ENCODE data around the gene GABRG3. TPM values are rescaled to one million over a fixed set of nuclear protein-coding genes. Genes with fewer than 3 reads are reported as not detected.
A peak's percentile ranks its signal among the peaks of the same experiment; 100 is the strongest.

The GABRG3 gene
- total and polyA plus RNA-seq, 9 of the 15 experiments (the other 6 are each of a cell fraction or from before 2014, with no cell fraction given), result 4.0 to 15.1 (median 11.2) TPM

DNA sequence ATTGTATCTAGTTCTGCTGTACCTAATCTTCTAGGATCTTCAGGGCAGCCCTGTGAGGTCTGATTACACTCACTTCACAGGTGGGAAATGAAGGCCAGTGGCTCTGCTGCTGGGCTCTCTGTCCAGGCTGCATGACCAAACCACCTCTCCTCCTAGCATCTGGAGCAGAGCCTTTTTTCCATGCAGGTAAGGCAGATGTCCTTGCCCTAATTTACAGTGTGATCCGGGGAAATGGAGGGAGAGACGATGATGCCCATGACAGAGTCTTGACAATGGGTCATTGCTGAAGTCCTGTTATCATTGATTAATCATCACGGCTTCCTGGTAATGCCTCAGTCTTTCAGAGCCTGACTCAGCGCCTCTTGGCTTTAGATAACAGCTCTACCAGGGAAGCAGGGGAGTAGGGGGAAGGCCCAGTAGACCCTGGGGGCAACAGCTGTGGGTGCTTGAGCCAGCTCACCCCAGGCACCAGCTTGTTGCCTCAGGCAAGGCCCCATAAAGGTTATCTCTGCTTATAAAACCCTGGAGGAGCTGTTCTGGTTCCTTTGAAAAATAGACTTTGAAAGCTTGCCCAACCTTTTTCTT is 153.4 kb downstream of the GABRG3 start (continued):
- TF ChIP-seq, protein P1, sequence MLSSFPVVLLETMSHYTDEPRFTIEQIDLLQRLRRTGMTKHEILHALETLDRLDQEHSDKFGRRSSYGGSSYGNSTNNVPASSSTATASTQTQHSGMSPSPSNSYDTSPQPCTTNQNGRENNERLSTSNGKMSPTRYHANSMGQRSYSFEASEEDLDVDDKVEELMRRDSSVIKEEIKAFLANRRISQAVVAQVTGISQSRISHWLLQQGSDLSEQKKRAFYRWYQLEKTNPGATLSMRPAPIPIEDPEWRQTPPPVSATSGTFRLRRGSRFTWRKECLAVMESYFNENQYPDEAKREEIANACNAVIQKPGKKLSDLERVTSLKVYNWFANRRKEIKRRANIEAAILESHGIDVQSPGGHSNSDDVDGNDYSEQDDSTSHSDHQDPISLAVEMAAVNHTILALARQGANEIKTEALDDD (IDR thresholded peaks at IDR 0.05), result peak; percentile 59; the same call in 1 of the 2 replicates
- TF ChIP-seq, protein P2, sequence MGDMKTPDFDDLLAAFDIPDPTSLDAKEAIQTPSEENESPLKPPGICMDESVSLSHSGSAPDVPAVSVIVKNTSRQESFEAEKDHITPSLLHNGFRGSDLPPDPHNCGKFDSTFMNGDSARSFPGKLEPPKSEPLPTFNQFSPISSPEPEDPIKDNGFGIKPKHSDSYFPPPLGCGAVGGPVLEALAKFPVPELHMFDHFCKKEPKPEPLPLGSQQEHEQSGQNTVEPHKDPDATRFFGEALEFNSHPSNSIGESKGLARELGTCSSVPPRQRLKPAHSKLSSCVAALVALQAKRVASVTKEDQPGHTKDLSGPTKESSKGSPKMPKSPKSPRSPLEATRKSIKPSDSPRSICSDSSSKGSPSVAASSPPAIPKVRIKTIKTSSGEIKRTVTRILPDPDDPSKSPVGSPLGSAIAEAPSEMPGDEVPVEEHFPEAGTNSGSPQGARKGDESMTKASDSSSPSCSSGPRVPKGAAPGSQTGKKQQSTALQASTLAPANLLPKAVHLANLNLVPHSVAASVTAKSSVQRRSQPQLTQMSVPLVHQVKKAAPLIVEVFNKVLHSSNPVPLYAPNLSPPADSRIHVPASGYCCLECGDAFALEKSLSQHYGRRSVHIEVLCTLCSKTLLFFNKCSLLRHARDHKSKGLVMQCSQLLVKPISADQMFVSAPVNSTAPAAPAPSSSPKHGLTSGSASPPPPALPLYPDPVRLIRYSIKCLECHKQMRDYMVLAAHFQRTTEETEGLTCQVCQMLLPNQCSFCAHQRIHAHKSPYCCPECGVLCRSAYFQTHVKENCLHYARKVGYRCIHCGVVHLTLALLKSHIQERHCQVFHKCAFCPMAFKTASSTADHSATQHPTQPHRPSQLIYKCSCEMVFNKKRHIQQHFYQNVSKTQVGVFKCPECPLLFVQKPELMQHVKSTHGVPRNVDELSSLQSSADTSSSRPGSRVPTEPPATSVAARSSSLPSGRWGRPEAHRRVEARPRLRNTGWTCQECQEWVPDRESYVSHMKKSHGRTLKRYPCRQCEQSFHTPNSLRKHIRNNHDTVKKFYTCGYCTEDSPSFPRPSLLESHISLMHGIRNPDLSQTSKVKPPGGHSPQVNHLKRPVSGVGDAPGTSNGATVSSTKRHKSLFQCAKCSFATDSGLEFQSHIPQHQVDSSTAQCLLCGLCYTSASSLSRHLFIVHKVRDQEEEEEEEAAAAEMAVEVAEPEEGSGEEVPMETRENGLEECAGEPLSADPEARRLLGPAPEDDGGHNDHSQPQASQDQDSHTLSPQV (IDR thresholded peaks at IDR 0.05), result peak; percentile 74
- TF ChIP-seq, protein P3, sequence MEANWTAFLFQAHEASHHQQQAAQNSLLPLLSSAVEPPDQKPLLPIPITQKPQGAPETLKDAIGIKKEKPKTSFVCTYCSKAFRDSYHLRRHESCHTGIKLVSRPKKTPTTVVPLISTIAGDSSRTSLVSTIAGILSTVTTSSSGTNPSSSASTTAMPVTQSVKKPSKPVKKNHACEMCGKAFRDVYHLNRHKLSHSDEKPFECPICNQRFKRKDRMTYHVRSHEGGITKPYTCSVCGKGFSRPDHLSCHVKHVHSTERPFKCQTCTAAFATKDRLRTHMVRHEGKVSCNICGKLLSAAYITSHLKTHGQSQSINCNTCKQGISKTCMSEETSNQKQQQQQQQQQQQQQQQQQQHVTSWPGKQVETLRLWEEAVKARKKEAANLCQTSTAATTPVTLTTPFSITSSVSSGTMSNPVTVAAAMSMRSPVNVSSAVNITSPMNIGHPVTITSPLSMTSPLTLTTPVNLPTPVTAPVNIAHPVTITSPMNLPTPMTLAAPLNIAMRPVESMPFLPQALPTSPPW (CRISPR knock-in tag; IDR thresholded peaks at IDR 0.05), result peak; percentile 61
- TF ChIP-seq, protein P4, sequence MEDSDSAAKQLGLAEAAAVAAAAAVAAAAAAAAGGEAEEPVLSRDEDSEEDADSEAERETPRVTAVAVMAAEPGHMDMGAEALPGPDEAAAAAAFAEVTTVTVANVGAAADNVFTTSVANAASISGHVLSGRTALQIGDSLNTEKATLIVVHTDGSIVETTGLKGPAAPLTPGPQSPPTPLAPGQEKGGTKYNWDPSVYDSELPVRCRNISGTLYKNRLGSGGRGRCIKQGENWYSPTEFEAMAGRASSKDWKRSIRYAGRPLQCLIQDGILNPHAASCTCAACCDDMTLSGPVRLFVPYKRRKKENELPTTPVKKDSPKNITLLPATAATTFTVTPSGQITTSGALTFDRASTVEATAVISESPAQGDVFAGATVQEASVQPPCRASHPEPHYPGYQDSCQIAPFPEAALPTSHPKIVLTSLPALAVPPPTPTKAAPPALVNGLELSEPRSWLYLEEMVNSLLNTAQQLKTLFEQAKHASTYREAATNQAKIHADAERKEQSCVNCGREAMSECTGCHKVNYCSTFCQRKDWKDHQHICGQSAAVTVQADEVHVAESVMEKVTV (CRISPR knock-in tag; IDR thresholded peaks at IDR 0.05), result no peak
- TF ChIP-seq MAFK (IDR thresholded peaks at IDR 0.05; ENCODE audit: low read length) (peak; percentile 68; the same call in 1 of the 2 replicates), RCOR1 (IDR thresholded peaks at IDR 0.05; ENCODE audit: borderline replicate concordance in 1 of 2, low read depth in 2 of 2, low read length in 2 of 2) (peak in 1 of 2 experiments; percentile 36; a peak in 1 of 4 replicates), GATA2 (CRISPR knock-in tag; IDR thresholded peaks at IDR 0.05) (no peak; the same call in 1 of the 2 replicates), CREB1 (IDR thresholded peaks at IDR 0.05) (no peak), CREB1 (CRISPR knock-in tag; IDR thresholded peaks at IDR 0.05) (no peak), FOXM1 (IDR thresholded peaks at IDR 0.05; ENCODE audit: low read depth) (no peak), FOXM1 (CRISPR knock-in tag; IDR thresholded peaks at IDR 0.05; ENCODE audit: low read depth) (no peak), NBN (IDR thresholded peaks at IDR 0.05; ENCODE audit: low read depth) (0 out of 2 replicates have a peak, but pooled peaks have one; percentile 32)
- TF ChIP-seq, protein P5, sequence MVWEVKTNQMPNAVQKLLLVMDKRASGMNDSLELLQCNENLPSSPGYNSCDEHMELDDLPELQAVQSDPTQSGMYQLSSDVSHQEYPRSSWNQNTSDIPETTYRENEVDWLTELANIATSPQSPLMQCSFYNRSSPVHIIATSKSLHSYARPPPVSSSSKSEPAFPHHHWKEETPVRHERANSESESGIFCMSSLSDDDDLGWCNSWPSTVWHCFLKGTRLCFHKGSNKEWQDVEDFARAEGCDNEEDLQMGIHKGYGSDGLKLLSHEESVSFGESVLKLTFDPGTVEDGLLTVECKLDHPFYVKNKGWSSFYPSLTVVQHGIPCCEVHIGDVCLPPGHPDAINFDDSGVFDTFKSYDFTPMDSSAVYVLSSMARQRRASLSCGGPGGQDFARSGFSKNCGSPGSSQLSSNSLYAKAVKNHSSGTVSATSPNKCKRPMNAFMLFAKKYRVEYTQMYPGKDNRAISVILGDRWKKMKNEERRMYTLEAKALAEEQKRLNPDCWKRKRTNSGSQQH (CRISPR knock-in tag; IDR thresholded peaks at IDR 0.05), result no peak
- TF ChIP-seq, protein P6, sequence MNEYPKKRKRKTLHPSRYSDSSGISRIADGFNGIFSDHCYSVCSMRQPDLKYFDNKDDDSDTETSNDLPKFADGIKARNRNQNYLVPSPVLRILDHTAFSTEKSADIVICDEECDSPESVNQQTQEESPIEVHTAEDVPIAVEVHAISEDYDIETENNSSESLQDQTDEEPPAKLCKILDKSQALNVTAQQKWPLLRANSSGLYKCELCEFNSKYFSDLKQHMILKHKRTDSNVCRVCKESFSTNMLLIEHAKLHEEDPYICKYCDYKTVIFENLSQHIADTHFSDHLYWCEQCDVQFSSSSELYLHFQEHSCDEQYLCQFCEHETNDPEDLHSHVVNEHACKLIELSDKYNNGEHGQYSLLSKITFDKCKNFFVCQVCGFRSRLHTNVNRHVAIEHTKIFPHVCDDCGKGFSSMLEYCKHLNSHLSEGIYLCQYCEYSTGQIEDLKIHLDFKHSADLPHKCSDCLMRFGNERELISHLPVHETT (CRISPR knock-in tag; conservative IDR thresholded peaks at IDR 0.05 in 1 of 2, IDR thresholded peaks at IDR 0.05 in 1 of 2), result no peak

Data from K562 (cell line).